Fibroblast of skin of back (primary cell): ENCODE measurements around the gene HPGDS. TPM values are rescaled to one million over a fixed set of nuclear protein-coding genes. Genes with fewer than 3 reads are reported as not detected.
A peak's percentile ranks its signal among the peaks of the same experiment; 100 is the strongest.
"Not testable (repeated sequence)": the region's sequence is repeated elsewhere in the genome, so short reads cannot be mapped to it uniquely, and the experiment has no call there.

ENCODE experiments used
- DNase-seq: peaks from one replicate; pipeline ENCODE4 v3.0.0-alpha.2; 2013
- polyA plus RNA-seq, 2 experiments: library from polyadenylated mRNA; unstranded; fragments of 120-200 nt; gene quantifications; one replicate each; pipeline ENCODE4 v1.2.1, GENCODE V29; 2013; ENCODE audit not compliant: insufficient read length in 2 of 2

The HPGDS gene
- not detected for polyA plus RNA-seq (2013, experiment 1 of 2; ENCODE audit: insufficient read length)
- not detected for polyA plus RNA-seq (2013, experiment 2 of 2; ENCODE audit: insufficient read length)

DNA sequence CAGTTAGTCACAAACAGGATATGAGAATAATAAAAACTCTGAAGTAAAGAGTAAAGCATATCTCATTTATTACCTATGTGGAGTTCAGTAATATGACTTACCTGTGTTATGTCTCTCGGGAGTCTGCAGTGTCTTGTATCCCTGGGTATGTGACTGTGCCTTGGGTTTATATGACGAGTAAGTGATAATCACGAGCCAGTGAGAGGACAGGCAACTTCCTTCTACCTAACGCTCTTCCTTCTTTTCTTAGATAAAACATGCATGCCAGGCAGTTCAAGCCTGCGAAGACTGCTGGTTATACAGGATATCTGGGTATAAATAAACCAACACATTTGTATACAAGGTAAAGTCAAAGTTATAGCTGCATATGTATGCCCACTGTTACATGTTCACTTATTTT is at the start of gene HPGDS:
HPGDS (minus strand) TSS at position 143 of the 400 bp plus-strand sequence. CDS start 8,207 bp downstream, outside the sequence.
- DNase-seq = no peak

DNA sequence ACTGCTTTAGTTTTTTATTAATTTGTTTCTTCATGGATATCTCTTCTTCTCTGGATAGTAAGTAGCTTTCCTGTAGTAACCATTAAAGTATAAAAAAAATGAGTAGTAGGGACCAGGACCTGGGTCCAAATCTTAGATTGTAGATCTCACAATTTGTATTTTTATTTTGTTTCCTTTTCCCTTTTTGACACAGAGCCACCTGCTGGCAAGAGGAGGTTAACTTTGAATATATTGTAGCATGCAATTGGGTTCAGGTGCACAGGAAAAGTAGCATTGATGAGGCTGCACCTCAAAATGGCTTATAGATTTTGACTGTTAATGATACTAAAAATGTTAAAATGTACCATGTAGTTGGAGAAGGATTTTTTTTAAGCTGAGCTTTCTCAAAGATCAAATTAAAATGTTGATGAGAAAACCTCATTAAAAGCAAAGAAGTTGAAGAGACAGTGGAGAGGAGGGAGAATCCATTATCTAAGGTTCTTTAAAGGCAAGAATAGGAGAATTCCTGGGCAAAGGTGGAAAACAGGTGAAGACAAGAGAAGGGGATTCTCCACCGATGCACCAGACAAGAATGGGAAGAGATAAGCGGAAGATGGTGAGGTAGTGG is 48.3 kb upstream of the HPGDS start:
- peak; percentile 29 for DNase-seq

DNA sequence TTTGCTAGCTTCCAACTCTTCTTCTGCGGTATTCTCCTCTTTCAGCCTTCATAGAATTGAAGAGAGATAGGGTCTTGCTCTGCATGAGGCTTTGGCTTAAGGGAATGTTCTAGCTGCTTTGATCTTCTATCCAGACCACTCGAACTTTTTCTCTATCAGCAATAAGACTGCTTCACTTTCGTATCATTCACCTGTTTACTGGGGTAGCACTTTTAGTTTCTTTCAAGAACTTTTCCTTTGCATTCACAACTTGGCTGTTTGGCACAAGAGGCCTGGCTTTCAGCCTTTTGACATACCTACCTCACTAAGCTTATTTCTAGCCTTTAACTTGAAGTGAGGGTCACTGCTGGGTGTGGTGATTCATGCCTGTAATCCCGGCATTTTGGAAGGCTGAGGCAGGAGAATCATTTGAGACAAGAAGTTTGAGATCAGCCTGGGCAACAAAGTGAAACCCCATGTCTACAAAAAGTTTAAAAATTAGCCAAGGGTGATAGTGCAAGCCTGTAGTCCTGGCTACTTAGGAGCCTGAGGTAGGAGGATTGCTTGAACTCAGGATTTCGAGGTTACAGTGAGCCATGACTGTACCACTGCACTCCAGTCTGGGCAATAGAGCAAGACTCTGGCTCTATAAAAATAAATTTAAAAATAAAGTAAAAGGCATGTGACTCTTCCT is 47.1 kb upstream of the HPGDS start:
- no peak for DNase-seq

DNA sequence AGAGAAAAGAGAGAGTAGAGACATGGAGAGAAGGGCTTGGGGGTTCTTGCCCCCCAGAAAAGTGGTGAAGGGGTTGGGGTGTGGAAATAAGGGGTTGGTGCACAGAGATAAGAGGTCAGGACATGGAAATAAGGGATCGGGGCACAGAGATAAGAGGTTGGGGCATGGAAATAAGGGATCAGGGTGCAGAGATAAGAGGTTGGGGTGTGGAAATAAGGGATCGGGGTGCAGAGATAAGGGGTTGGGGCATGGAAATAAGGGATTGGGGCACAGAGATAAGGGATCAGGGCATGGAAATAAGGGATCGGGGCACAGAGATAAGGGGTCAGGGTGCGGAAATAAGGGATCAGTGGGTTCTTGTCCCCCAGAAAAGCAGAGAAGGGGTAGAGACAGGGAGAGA is 45.3 kb upstream of the HPGDS start:
- DNase-seq = not testable (repeated sequence)

DNA sequence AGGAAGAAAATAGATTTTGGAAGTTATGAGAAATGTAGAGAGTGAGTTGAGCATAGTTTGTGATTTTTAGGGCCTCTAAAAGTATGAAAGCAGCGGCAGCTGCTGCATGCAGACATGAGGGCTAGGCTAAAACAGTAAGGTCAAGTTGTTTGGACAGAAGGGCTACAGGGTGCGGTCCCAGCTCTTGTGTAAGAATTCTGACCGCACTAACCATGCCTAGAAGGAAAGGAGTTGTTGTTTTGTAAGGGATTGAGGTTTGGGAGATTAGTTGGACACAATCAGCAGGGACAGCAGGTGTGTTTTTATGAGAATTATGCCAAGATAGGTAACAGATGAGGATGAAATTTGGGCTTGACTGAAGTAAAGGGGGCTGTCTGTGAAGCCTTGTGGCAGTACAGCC is 42.8 kb upstream of the HPGDS start:
- not testable (repeated sequence) for DNase-seq

DNA sequence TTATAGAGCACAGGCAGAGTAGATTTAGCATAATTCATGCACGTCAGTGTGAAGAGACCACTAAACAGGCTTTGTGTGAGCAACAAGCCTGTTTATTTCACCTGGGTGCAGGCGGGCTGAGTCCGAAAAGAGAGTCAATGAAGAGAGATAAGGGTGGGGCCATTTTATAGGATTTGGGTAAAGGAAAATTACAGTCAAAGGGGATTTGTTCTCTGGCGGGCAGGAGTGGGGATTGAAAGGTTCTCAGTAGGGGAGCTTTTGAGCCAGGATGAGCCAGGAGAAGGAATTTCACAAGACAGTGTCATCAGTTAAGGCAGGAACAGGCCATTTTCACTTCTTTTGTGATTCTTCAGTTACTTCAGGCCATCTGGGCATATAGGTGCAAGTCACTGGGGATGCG is 40.3 kb upstream of the HPGDS start:
- not testable (repeated sequence) for DNase-seq

DNA sequence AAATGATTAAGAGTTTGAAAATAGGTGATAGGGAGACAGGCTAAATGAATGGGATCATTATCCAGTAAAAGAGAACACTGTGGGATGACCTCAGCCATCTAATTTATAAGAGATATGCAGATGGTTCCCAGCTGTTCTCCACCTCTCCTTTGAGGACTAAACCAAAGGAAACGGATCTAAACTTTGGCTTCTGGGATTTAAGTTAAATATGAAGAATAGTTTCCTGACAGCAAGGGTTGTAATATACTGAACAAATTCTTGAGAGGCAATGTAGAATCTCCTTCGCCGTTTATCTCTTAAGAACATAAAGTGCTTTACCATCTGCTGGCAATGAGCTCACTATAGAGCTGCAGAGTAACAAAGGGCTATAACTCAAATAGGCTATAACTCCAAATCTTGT is 35.4 kb upstream of the HPGDS start:
- DNase-seq = no peak

DNA sequence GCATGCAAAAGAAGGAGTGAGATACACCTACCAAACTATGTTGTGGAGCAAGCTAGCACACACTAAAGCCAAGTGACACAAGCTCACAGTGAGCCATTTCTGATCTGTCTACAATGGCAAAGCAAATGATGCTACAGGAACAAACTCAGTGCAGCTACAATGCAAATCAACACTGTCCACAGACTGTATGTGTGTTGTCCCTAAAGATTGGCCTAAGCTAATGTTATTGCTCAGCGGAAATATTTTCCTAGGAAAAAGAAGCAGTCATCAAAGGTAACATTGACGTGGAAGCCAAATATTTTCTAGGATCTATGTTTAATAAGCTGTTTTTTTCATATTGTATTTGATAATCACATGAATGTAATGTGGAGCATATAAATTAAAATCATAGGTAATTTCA is 34.7 kb upstream of the HPGDS start:
- no peak for DNase-seq

DNA sequence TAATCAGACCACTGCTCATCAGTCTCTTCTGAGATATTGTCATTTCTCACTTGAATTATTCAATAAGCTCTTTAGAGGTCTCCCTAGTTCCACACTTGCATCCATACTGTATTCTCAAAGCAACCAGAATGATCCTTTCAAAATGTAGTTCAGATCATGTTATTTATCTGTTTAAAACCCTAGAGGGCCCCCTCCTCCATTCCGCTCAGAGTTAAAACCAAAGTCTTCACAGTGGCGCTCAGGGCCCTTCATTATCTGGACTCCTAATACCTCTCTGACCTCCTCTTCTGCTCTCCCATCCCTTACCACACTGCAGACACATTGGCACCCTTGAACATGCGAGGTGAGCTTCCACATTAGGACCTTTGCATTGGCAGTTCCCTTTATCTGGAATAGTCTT is 32.7 kb upstream of the HPGDS start:
- DNase-seq = no peak

DNA sequence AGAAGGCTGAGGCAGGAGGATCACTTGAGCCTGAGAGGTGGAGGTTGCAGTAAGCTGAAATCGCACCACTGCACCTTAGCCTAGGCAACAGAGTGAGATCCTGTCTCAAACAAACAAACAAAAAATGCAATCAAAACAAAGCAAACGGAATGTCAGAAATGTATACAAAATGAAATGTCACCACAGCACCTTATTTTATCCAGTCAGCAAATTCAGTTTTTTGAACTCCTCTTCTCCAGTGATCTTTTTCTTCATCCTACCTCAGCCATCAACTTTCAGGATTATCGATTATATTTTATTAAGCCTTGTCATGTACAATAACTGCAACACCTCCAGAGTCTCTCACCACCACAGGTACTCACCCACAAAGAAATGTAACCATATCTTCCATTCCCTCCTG is 31.1 kb upstream of the HPGDS start:
- DNase-seq = no peak

DNA sequence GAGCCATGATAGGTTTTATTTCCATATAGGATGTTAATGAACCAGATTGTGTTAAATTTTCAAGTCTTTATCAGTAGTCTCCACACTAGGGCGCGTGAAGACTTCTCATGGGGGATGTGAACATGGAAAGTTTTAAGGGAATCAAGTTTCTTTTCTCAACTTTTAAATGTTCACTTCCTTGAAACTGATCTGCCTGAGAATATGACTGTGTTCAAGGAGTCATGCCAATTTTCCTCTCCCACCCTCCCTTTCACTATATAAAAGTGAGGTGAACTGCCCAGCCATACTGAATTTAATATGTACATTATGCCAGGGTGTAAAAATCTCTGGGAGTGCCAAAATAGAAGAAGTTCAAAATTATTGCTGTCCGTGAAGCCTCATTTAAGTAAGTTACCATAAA is 30.4 kb upstream of the HPGDS start:
- DNase-seq = no peak

DNA sequence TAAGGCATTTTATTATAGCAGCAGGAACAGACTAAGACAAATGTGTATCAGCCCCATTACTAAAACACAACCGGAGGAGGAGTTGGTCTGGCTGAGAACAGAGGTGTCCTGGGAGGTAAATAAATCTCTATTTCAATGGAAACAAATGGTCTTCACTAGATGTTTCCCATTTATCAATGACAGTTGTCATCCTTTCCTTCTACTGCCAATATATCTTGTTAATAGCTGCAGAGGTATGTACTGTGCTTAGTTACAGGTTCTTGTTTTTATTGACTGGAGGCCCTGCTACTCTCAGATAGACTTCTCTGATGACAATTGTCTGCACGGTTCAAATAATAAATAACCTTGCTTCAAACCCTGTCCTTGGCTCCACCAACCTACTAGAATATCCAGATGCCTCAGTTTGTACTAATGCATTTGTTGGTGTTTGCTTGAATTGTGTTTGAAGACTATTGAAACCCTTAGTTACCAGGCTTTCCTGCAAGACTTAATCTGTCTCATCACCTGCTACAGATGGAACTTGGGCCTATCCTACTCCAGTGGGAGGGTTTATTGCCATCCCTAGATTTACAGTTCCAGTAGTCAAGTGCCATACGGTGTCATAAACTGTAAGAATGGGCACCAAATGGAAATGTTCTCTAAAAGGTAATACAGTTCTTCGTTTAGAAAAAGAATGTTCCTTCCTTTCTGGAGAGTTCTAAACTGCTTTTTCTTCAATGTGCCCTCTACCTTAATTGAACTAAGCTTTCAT is 29.8 kb upstream of the HPGDS start:
- no peak for DNase-seq

DNA sequence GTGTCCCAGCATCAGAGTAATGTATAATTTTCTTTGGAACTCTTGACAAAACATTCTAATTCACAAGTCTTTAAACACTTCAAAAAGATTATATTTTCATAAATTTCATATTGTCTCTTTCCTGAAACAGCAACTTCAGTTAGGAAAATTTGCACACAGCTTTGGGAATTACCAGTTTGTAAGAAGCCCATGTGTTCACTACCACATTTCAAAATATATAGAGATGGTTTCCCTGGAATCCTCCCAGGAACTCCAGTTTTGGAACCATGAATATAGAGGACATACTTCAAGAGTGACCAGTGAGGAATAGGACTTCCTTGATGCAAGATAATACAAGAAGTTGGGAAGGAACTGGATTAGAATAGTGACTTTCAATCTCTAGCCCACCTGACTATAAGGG is 28.7 kb upstream of the HPGDS start:
- DNase-seq = no peak

DNA sequence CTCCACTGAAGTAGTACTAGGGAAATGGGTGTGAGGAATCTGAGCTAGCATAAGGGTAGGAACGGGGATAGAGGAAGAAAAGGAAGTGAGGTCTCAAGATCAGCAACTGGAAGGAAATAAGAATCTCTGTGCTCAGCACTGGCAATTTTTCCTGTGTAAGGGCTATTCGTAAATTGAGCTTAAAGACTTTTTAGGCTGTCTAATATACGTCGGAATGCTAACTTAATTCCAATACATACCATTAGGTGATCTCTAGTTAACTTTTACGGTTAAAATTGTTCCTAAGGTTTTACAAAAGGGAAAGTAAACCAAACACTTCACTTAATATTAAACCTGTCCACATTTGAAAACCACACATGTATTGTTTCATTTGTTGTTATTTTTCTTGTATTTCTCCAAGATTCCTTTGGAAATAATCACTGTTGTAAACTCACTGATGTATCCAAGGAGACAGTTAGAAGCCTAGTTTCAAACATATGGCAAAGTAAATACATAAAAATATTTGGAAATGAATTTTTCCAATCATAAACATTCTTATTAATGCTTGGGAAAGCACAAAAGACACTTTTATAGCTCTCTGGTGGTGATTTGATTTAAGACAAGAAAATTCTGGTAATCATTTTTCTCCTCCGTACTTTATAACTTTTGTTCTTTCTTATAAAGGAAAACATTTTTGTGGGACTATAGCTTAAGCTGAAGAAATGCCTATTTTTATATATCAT is 28.1 kb upstream of the HPGDS start:
- no peak for DNase-seq

DNA sequence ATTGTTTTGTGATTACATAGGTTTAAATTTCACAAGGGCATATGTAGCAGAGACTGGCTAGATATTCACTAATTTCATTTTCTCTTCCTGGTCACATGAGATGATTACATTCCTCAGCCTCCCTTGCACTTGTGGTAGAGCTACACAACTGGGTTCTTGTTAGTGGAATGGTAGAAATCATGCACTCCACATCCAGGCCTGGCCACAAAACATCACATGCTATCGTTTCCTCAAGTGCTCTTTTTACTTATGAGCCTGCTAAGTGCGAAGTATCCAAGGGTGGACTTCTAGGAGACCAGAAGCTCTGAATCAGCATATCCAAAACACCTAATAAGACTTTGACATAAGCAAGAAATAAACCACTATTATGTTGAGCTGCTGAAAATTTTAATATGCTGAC is 26.4 kb upstream of the HPGDS start:
- no peak for DNase-seq

DNA sequence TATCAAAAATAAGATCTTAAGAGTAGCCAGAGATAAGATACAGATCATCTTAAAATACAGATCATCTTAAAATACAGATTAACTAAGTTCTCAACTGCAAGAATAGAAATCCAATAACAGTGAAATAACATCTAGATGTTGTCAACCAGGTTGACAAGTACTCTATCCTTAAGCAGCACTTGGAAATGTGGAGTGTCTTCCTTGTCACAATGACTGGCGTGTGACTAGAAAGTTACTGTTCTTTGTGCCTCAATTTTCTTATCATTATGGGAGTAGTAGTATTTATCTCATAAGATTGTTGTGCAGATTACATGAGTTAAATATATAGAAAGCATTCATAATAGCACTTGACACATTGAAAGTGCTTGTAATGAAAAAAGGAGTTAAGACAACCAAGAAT is 25.8 kb upstream of the HPGDS start:
- DNase-seq = no peak

DNA sequence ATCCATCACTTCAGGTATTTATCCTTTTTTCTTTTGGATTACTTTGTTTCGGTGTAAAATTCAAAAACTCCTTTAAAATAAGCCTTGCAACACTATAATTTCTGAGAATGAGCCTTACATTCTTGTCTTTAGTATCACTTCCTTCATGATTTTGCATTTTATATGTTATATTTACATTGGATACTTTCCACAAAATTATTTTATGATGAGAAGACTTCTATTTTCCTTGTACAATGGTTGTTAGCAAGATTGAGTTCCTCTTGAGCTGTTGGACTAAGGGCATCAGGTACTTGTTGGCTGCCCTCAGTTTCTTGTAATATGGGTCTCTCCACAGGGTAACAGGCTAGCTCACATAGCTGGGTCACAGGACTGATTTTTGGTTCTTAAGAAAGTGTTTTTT is 22.7 kb upstream of the HPGDS start:
- DNase-seq = peak; percentile 83

DNA sequence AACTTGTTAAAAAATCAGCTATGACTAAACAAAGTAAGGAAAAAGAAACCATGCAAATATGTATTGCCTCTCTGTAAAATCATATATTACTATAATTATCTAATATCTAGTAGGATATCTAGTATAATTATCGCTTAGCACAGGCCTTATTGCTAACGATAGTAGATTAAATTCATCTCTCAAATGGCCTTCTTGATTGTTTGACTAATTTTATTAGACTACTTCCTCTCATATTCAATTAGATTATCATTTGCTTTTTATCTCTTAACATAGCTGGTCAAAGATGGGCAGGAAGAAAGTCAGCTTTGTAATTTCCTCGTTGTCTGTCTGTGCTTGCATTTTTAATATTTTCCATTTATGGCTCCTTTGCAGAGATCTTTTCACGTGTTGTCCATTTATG is 21.9 kb upstream of the HPGDS start:
- DNase-seq = no peak

DNA sequence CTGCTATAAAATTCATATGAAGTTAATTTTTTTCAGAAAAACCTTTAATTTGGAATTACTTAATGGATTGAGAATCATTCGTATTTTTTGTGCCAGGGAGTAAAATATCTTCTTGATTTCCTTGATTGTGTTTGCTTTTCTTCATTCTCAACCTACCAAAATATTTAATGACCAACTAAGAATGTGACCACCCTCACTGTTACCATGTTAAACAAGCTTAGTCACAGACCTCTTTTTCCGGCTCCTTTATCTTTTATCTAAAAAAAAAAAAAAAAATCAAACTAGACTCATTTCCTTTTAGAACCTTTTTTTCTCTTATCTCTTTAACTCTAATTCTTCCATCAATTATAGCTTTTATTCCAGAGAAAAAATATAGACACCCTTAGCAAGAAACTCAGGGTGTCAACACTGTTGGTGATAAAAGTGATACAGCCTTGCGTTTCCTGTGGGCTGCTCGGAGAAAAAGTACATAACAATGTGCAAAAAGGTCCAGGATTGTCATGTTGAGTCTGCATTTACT is 20.6 kb upstream of the HPGDS start:
- peak; percentile 74 for DNase-seq

DNA sequence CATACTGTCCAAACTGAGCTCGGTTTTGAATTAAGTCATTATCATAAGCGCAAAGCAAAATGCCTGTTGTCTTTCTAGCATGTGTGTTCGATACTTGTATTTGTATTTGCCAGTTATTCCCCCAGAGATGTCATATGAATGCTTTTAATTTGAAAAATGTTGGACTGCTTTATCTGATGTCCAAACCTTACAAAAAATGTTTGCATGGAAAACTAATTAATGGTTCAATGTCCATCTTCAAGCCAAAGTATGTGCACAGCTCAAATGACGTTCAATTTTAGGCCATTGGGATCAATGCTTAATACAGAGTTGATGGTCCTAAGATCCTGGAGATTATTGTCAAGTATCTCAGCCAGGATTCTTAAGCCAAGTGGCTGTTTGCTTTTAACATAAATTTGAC is 17.2 kb upstream of the HPGDS start:
- no peak for DNase-seq

DNA sequence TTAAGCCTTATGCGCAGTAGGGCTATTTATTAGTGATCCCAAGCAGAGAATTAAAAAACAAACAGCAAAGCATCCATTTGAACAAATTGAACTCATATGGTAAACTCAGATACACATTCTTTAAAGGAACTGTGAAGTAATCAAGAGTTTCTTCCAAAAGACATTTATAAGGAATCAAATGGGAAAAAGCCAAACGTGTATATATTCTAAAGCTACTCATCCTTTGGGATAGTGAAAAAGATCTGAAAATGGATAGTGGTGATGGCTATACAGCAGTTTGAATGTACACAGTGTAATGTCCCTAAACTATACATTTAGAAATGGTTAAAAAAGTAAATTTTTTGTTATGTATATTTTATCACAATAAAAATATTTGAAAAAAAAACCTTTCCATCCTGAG is 16.6 kb upstream of the HPGDS start:
- DNase-seq = no peak

DNA sequence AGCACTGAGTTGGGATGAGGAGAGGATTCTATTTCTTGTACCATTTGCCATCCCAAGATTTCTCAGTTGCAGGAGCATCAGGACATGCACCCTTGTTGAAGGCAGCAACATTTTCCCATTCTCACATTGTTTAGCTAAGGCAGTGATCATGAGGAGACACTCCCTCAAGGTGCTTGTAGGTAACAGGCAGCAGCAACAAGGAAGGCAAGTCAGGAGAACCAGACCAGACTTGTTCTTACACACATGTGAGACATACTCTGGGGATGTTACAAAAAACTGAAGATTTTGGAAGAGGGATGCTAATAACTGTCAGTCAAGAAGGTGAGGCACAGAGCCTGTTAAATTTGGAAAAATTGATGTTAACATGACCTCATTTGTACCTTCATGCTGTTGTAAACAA is 15.5 kb upstream of the HPGDS start:
- no peak for DNase-seq

DNA sequence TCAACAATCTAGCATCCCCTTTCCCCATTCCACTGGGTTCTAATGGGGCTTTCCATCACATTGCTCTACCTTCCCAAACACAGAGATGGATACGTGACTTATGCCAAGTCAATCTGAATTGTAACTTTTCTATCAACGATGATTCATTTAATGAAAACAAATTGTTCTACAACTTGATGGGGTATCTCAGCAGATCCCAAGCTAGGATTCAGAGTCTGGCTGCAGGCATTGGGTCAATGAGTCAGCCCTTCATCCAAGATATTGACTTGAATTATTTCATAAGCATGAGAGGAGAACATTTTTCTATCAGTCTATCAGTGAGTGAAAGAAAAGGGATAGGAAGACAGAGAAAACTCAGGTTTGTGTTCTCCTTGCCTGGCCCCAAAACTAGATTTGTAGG is 15.0 kb upstream of the HPGDS start:
- peak; percentile 85 for DNase-seq
